ENCODE measurements around the gene FGF4.

GRCh38 chr11:69823641-69824265, 48.6 kb upstream of the FGF4 start:
- TF ChIP-seq, protein P1, sequence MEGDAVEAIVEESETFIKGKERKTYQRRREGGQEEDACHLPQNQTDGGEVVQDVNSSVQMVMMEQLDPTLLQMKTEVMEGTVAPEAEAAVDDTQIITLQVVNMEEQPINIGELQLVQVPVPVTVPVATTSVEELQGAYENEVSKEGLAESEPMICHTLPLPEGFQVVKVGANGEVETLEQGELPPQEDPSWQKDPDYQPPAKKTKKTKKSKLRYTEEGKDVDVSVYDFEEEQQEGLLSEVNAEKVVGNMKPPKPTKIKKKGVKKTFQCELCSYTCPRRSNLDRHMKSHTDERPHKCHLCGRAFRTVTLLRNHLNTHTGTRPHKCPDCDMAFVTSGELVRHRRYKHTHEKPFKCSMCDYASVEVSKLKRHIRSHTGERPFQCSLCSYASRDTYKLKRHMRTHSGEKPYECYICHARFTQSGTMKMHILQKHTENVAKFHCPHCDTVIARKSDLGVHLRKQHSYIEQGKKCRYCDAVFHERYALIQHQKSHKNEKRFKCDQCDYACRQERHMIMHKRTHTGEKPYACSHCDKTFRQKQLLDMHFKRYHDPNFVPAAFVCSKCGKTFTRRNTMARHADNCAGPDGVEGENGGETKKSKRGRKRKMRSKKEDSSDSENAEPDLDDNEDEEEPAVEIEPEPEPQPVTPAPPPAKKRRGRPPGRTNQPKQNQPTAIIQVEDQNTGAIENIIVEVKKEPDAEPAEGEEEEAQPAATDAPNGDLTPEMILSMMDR (IDR thresholded peaks at IDR 0.05; ENCODE audit: borderline replicate concordance, extremely low read depth, low read length, poor library complexity, severe bottlenecking), result no peak
- TF ChIP-seq EZH2 (IDR thresholded peaks at IDR 0.05; ENCODE audit: borderline replicate concordance, low read depth, low read length, severe bottlenecking), result no peak

Measured in DND-41 (cell line).